Muscle of leg (tissue), 10 donors: ENCODE measurements around the gene C1orf185. TPM values are rescaled to one million over a fixed set of nuclear protein-coding genes. Genes with fewer than 3 reads are reported as not detected.

ENCODE experiments used
- DNase-seq: peaks from one replicate; pipeline ENCODE4 v3.0.0; 2013
- H3K27ac ChIP-seq: one replicate; pipeline ENCODE4 v1.5.1; 2013; ENCODE audit warnings: mild to moderate bottlenecking, low read length, control low read depth
- H3K27me3 ChIP-seq: one replicate; pipeline ENCODE4 v1.6.1; 2013; ENCODE audit warnings: low read length; ENCODE audit not compliant: control insufficient read depth, insufficient read depth
- H3K36me3 ChIP-seq: one replicate; pipeline ENCODE4 v1.6.1; 2013; ENCODE audit warnings: low read length; ENCODE audit not compliant: control insufficient read depth, insufficient read depth
- H3K4me1 ChIP-seq: one replicate; pipeline ENCODE4 v1.6.1; 2013; ENCODE audit warnings: low read length; ENCODE audit not compliant: control insufficient read depth, insufficient read depth
- H3K4me3 ChIP-seq: one replicate; pipeline ENCODE4 v1.5.1; 2013; ENCODE audit warnings: low read length, control low read depth
- H3K9me3 ChIP-seq: replicated peaks from 2 replicates; pipeline ENCODE4 v1.6.1; 2013; ENCODE audit warnings: low read depth, low read length; ENCODE audit not compliant: control insufficient read depth
- polyA plus RNA-seq, 8 donors: library from polyadenylated mRNA; unstranded; fragments of 120-200 nt; gene quantifications; one replicate each; pipeline versions ENCODE4 v1.2.1 to v1.2.3, GENCODE V29; 2013; ENCODE audit warnings: inconsistent platforms in 1 of 8, low replicate concordance in 1 of 8; ENCODE audit not compliant: insufficient read length in 8 of 8, insufficient read depth in 1 of 8
- total RNA-seq: library from RNA; stranded (reverse); fragments of 120-200 nt; gene quantifications from one replicate; pipeline ENCODE4 v1.2.4, GENCODE V29; 2013

Gene C1orf185
- total and polyA plus RNA-seq, 9 donors = not detected

DNA sequence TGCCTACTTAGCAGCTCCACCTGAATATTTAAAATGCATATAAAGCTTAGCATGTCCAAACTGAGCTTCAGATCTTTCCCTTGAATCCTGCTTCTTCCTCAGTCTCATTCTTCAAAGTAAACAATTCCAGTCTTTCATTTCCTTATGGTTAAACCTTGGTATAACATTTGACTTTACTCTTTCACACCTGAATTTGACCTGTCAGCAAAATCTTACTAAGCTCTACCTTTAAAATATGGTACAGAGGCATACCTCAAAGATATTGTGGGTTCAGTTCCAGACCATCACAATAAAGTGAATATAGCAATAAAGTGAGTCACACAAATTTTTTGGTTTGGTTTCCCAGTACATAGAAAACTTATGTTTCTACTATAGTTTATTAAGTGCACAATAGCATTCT is 91.5 kb downstream of the C1orf185 start:
- H3K9me3 ChIP-seq = no peaks in the 10 kb centered on the region
- no peaks in the 10 kb centered on the region for H3K36me3 ChIP-seq
- no peak overlapping the region for H3K27ac ChIP-seq
- no peak for DNase-seq
- H3K4me3 ChIP-seq = no peak overlapping the region
- H3K4me1 ChIP-seq = no peaks in the 10 kb centered on the region
- no peaks in the 10 kb centered on the region for H3K27me3 ChIP-seq

Other genes starting within 250 kb of the C1orf185 start
- 51.7 TPM for gene FAF1, start 142.0 kb upstream of the C1orf185 start, total RNA-seq
- gene FAF1, start 142.0 kb upstream of the C1orf185 start, polyA plus RNA-seq = 10 to 100 TPM; 35.6 to 39.7 (median 38.5) TPM
- gene CDKN2C, start 132.0 kb upstream of the C1orf185 start, total RNA-seq = 10.9 TPM
- gene CDKN2C, start 132.0 kb upstream of the C1orf185 start, polyA plus RNA-seq = 10 to 100 TPM; 10.7 to 18.6 (median 16.2) TPM
- gene RNF11, start 134.0 kb downstream of the C1orf185 start, total RNA-seq = 88.3 TPM
- 100 to 1,000 TPM in 5 of 8 donors, 10 to 100 TPM in 3; 73.9 to 109 (median 103) TPM for gene RNF11, start 134.0 kb downstream of the C1orf185 start, polyA plus RNA-seq
- gene TTC39A, start 228.3 kb downstream of the C1orf185 start, total RNA-seq = 4.8 TPM
- 1 to 10 TPM; 1.3 to 5.1 (median 3.4) TPM for gene TTC39A, start 228.3 kb downstream of the C1orf185 start, polyA plus RNA-seq